Glomerular visceral epithelial cell (primary cell): ENCODE data around the gene NOP16.

Experiments used
- DNase-seq: peaks from one replicate; pipeline ENCODE4 v3.0.0-alpha.2; 2016; ENCODE audit errors: extremely low spot score

The NOP16 gene

GRCh38 chr5:176386491-176386890 is 1.9 kb downstream of the NOP16 start:
- DNase-seq = no peak

GRCh38 chr5:176384991-176385390 is 3.4 kb downstream of the NOP16 start:
- no peak for DNase-seq

GRCh38 chr5:176384366-176384930 is 4.0 kb downstream of the NOP16 start:
- DNase-seq = no peak

- DNase-seq = no peak
Measured at GRCh38 chr5:176383961-176384360, 4.4 kb downstream of the NOP16 start.

GRCh38 chr5:176383248-176383905 is 5.0 kb downstream of the NOP16 start:
- DNase-seq = no peak

GRCh38 chr5:176382721-176383120 is 5.7 kb downstream of the NOP16 start:
- no peak for DNase-seq

GRCh38 chr5:176381979-176382378 is 6.4 kb downstream of the NOP16 start:
- DNase-seq = no peak

- no peak for DNase-seq
Measured at GRCh38 chr5:176381423-176381822, 7.0 kb downstream of the NOP16 start.

- no peak for DNase-seq
Measured at GRCh38 chr5:176379881-176380280, 8.5 kb downstream of the NOP16 start.

- DNase-seq = no peak
Measured at GRCh38 chr5:176373100-176373818, 15.1 kb downstream of the NOP16 start.

- DNase-seq = no peak
Measured at GRCh38 chr5:176371621-176372539, 16.5 kb downstream of the NOP16 start.

- no peak for DNase-seq
Measured at GRCh38 chr5:176369934-176370711, 18.3 kb downstream of the NOP16 start.

GRCh38 chr5:176368726-176369125 is 19.7 kb downstream of the NOP16 start:
- DNase-seq = no peak

GRCh38 chr5:176366232-176366894 is 22.0 kb downstream of the NOP16 start:
- DNase-seq = no peak

- DNase-seq = no peak
Measured at GRCh38 chr5:176365351-176366231, 22.8 kb downstream of the NOP16 start, which contains the start of gene ARL10. Gene ARL10, plus strand, starts transcription at chr5:176365487. Its CDS starts 77 bp downstream, at chr5:176365564.

GRCh38 chr5:176364765-176365350 is 23.5 kb downstream of the NOP16 start:
- no peak for DNase-seq

GRCh38 chr5:176362233-176362490 is 26.2 kb downstream of the NOP16 start:
- no peak for DNase-seq

GRCh38 chr5:176361437-176362232 is 26.8 kb downstream of the NOP16 start, which contains the start of gene KIAA1191:
Gene KIAA1191, minus strand, starts transcription at chr5:176361764. Its CDS starts 2,256 bp downstream, at chr5:176359508.
- DNase-seq = peak; percentile 92
